HG03565 (cell line): Measurements from ENCODE around the gene NR1D2.
A peak's percentile ranks its signal among the peaks of the same experiment; 100 is the strongest.
"Not testable (repeated sequence)": the region's sequence is repeated elsewhere in the genome, so short reads cannot be mapped to it uniquely, and the experiment has no call there.

Experiments
- ATAC-seq: cut with Tn5 transposase; IDR thresholded peaks from one replicate; pipeline ENCODE4 v1.9.1; 2021; ENCODE audit warnings: mild to moderate bottlenecking, moderate library complexity; ENCODE audit not compliant: unreplicated experiment

Gene NR1D2

GRCh38 chr3:24002129-24002528, 57.0 kb downstream of the NR1D2 start:
- no peak for ATAC-seq

GRCh38 chr3:24003466-24003865, 58.4 kb downstream of the NR1D2 start:
- no peak for ATAC-seq

GRCh38 chr3:24004171-24004938, 59.3 kb downstream of the NR1D2 start:
- peak; percentile 91 for ATAC-seq

GRCh38 chr3:24005669-24006068, 60.6 kb downstream of the NR1D2 start:
- no peak for ATAC-seq

GRCh38 chr3:24010834-24011233, 65.7 kb downstream of the NR1D2 start:
- ATAC-seq = not testable (repeated sequence)

GRCh38 chr3:24012589-24013269, 67.6 kb downstream of the NR1D2 start:
- peak; percentile 81 for ATAC-seq

- ATAC-seq = no peak
These were observed 72.2 kb downstream of the NR1D2 start for GRCh38 chr3:24017305-24017704.

GRCh38 chr3:24018784-24019570, 73.9 kb downstream of the NR1D2 start:
- ATAC-seq = no peak

GRCh38 chr3:24019585-24019984, 74.5 kb downstream of the NR1D2 start:
- no peak for ATAC-seq

- no peak for ATAC-seq
These were observed 75.1 kb downstream of the NR1D2 start for GRCh38 chr3:24020036-24020691.

- ATAC-seq = no peak
These were observed 78.1 kb downstream of the NR1D2 start for GRCh38 chr3:24023197-24023596.

- ATAC-seq = no peak
These were observed 80.7 kb downstream of the NR1D2 start for GRCh38 chr3:24025805-24026204.

- ATAC-seq = not testable (repeated sequence)
These were observed 81.6 kb downstream of the NR1D2 start for GRCh38 chr3:24026665-24027064.

- ATAC-seq = no peak
These were observed 82.9 kb downstream of the NR1D2 start for GRCh38 chr3:24027946-24028345.
